ENCODE data around the gene IQSEC1.

The IQSEC1 gene

GRCh38 chr3:13067778-13068177 lies 5.5 kb downstream of the IQSEC1 start:
- DNase-seq (ENCODE audit: low spot score): no peak

GRCh38 chr3:13066834-13067233 lies 6.4 kb downstream of the IQSEC1 start:
- DNase-seq (ENCODE audit: low spot score): no peak

GRCh38 chr3:13066236-13066635 lies 7.0 kb downstream of the IQSEC1 start:
- DNase-seq (ENCODE audit: low spot score): no peak

- no peak for DNase-seq (ENCODE audit: low spot score)
These were observed 7.5 kb downstream of the IQSEC1 start for GRCh38 chr3:13065727-13066126.

- DNase-seq (ENCODE audit: low spot score): no peak
These were observed 8.3 kb downstream of the IQSEC1 start for GRCh38 chr3:13064964-13065363.

GRCh38 chr3:13064159-13064868 lies 8.9 kb downstream of the IQSEC1 start:
- DNase-seq (ENCODE audit: low spot score): no peak

- no peak for DNase-seq (ENCODE audit: low spot score)
These were observed 10.0 kb downstream of the IQSEC1 start for GRCh38 chr3:13063225-13063624.

- DNase-seq (ENCODE audit: low spot score): no peak
These were observed 10.6 kb downstream of the IQSEC1 start for GRCh38 chr3:13062647-13063046.

GRCh38 chr3:13060341-13060910 lies 12.8 kb downstream of the IQSEC1 start:
- DNase-seq (ENCODE audit: low spot score): no peak

- no peak for DNase-seq (ENCODE audit: low spot score)
These were observed 14.7 kb downstream of the IQSEC1 start for GRCh38 chr3:13058346-13059120.

GRCh38 chr3:13057282-13058040 lies 15.8 kb downstream of the IQSEC1 start:
- no peak for DNase-seq (ENCODE audit: low spot score)

- DNase-seq (ENCODE audit: low spot score): no peak
These were observed 17.6 kb downstream of the IQSEC1 start for GRCh38 chr3:13055634-13056033.

GRCh38 chr3:13054341-13055285 lies 18.6 kb downstream of the IQSEC1 start:
- DNase-seq (ENCODE audit: low spot score): no peak

GRCh38 chr3:13053893-13054292 lies 19.3 kb downstream of the IQSEC1 start:
- DNase-seq (ENCODE audit: low spot score): no peak

- DNase-seq (ENCODE audit: low spot score): no peak
These were observed 19.8 kb downstream of the IQSEC1 start for GRCh38 chr3:13053420-13053819.

GRCh38 chr3:13052191-13052820 lies 20.9 kb downstream of the IQSEC1 start:
- no peak for DNase-seq (ENCODE audit: low spot score)

GRCh38 chr3:13051581-13051980 lies 21.6 kb downstream of the IQSEC1 start:
- DNase-seq (ENCODE audit: low spot score): no peak

GRCh38 chr3:13051066-13051465 lies 22.2 kb downstream of the IQSEC1 start:
- no peak for DNase-seq (ENCODE audit: low spot score)

- no peak for DNase-seq (ENCODE audit: low spot score)
These were observed 22.8 kb downstream of the IQSEC1 start for GRCh38 chr3:13050446-13050845.

GRCh38 chr3:13049400-13049799 lies 23.8 kb downstream of the IQSEC1 start:
- no peak for DNase-seq (ENCODE audit: low spot score)
